H1 (cell line): ENCODE data around the gene ACER3. TPM values are rescaled to one million over a fixed set of nuclear protein-coding genes. Genes with fewer than 3 reads are reported as not detected.

Source experiments
- CTCF ChIA-PET: fragments of 300-600 bp; sonication (Branson Sonifier 250); formaldehyde crosslinking; loops from one replicate; lab custom pipeline; 2021; ENCODE audit not compliant: partially characterized antibody; lab: Charles Lee
- POLR2A ChIA-PET: fragments of 300-600 bp; sonication (Branson Sonifier 250); formaldehyde crosslinking; loops from one replicate; lab custom pipeline; 2021; ENCODE audit warnings: inconsistent platforms; ENCODE audit not compliant: partially characterized antibody; lab: Charles Lee
- DNase-seq, 2 experiments: peaks; one replicate each; pipeline versions ENCODE4 v3.0.0 to v3.0.0-alpha.2; 2010 to 2022; ENCODE audit warnings: low spot score in 2 of 2, low read depth in 1 of 2, mixed read lengths in 1 of 2
- FAIRE-seq: peaks from 2 replicates; lab custom pipeline; 2011; peaks lifted over from hg19 to GRCh38; lab: Jason Lieb, UNC
- H2AFZ ChIP-seq: 2 replicates; pipeline ENCODE4 v1.8.1; 2012; ENCODE audit warnings: low read length, inconsistent platforms
- H2AK5ac ChIP-seq: 2 replicates; pipeline ENCODE4 v1.6.1; 2013; ENCODE audit warnings: low read depth, low read length
- H2BK120ac ChIP-seq: replicated peaks from 2 replicates; pipeline ENCODE3; 2013; ENCODE audit warnings: low read depth, low read length, inconsistent platforms
- H2BK12ac ChIP-seq: 2 replicates; pipeline ENCODE4 v1.6.1; 2013; ENCODE audit warnings: low read depth, low read length
- H2BK15ac ChIP-seq: 2 replicates; pipeline ENCODE4 v1.6.1; 2013; ENCODE audit warnings: low read length
- H2BK20ac ChIP-seq: 2 replicates; pipeline ENCODE4 v1.6.1; 2013; ENCODE audit warnings: low read length
- H2BK5ac ChIP-seq: 2 replicates; pipeline ENCODE4 v1.6.1; 2013; ENCODE audit warnings: low read depth, low read length
- H3K14ac ChIP-seq: 2 replicates; pipeline ENCODE4 v1.6.1; 2013; ENCODE audit warnings: inconsistent platforms; ENCODE audit not compliant: insufficient read length
- H3K18ac ChIP-seq: 2 replicates; pipeline ENCODE4 v1.6.1; 2013; ENCODE audit warnings: low read length; ENCODE audit errors: extremely low read depth
- H3K23ac ChIP-seq: 2 replicates; pipeline ENCODE4 v1.6.1; 2013; ENCODE audit warnings: inconsistent platforms; ENCODE audit not compliant: insufficient read length
- H3K23me2 ChIP-seq: 2 replicates; pipeline ENCODE4 v1.6.1; 2013; ENCODE audit warnings: low read depth, low read length
- H3K27ac ChIP-seq: 2 replicates; pipeline ENCODE4 v1.6.1; 2011; ENCODE audit warnings: low read depth, low read length, inconsistent platforms
- H3K27me3 ChIP-seq, 4 experiments: replicated peaks in 1 of 4; 1 replicate in 1 of 4; 2 replicates in 3 of 4; pipeline versions ENCODE4 v1.6.1 to v1.8.1; 2011 to 2013; ENCODE audit warnings: low read length in 3 of 4, mild to moderate bottlenecking in 3 of 4, inconsistent platforms in 2 of 4, mixed read lengths in 2 of 4, moderate library complexity in 1 of 4; ENCODE audit not compliant: control insufficient read depth in 3 of 4, insufficient read depth in 3 of 4; ENCODE audit errors: extremely low read depth in 1 of 4
- H3K36me3 ChIP-seq, 4 experiments: 2 replicates each; pipeline versions ENCODE4 v1.6.1 to v1.8.1; 2011 to 2013; ENCODE audit warnings: mild to moderate bottlenecking in 4 of 4, low read length in 3 of 4, moderate library complexity in 2 of 4, control low read depth in 1 of 4, inconsistent platforms in 1 of 4; ENCODE audit not compliant: insufficient read depth in 4 of 4, control insufficient read depth in 2 of 4
- H3K4ac ChIP-seq: replicated peaks from 2 replicates; pipeline ENCODE3; 2013; ENCODE audit warnings: low read length, low read depth, mixed read lengths, inconsistent platforms; ENCODE audit not compliant: insufficient read length
- H3K4me1 ChIP-seq, 4 experiments: replicated peaks in 1 of 4; 1 replicate in 1 of 4; 2 replicates in 3 of 4; pipeline versions ENCODE4 v1.6.1 to v1.8.1; 2011 to 2013; ENCODE audit warnings: low read length in 3 of 4, inconsistent platforms in 2 of 4, mixed read lengths in 1 of 4; ENCODE audit not compliant: insufficient read depth in 4 of 4, control insufficient read depth in 3 of 4
- H3K4me2 ChIP-seq, 2 experiments: 2 replicates each; pipeline versions ENCODE4 v1.6.1 to v1.8.1; 2011 to 2013; ENCODE audit warnings: low read depth in 2 of 2, low read length in 2 of 2, control low read depth in 1 of 2, inconsistent platforms in 1 of 2, mild to moderate bottlenecking in 1 of 2; ENCODE audit not compliant: insufficient read depth in 1 of 2
- H3K4me3 ChIP-seq, 4 experiments: fragments of 200-600, 300-600 bp in 1 of 4; sonication (generic), shearing (Covaris generic), sonication (Bioruptor Twin) in 1 of 4; 2 replicates each; pipeline versions ENCODE4 v1.5.1 to v1.8.1; 2011 to 2016; ENCODE audit warnings: low read length in 4 of 4, low read depth in 3 of 4, control low read depth in 2 of 4, inconsistent platforms in 2 of 4, mild to moderate bottlenecking in 2 of 4, mixed read lengths in 1 of 4, moderate library complexity in 1 of 4; ENCODE audit not compliant: insufficient read depth in 2 of 4; ENCODE audit errors: extremely low read depth in 1 of 4
- H3K56ac ChIP-seq: replicated peaks from 2 replicates; pipeline ENCODE3; 2013; ENCODE audit warnings: low read depth, mild to moderate bottlenecking, mixed read lengths, low read length, inconsistent platforms; ENCODE audit not compliant: insufficient read length
- H3K79me1 ChIP-seq: 2 replicates; pipeline ENCODE4 v1.6.1; 2013; ENCODE audit warnings: low read depth, low read length, control low read depth
- H3K79me2 ChIP-seq, 2 experiments: 2 replicates each; pipeline versions ENCODE4 v1.6.1 to v1.8.1; 2012 to 2013; ENCODE audit warnings: low read length in 2 of 2, mild to moderate bottlenecking in 2 of 2, inconsistent platforms in 1 of 2; ENCODE audit not compliant: insufficient read depth in 2 of 2, control insufficient read depth in 1 of 2
- H3K9ac ChIP-seq, 4 experiments: replicated peaks in 1 of 4; 1 replicate in 1 of 4; 2 replicates in 3 of 4; pipeline versions ENCODE4 v1.6.1 to v1.8.1; 2011 to 2013; ENCODE audit warnings: low read depth in 3 of 4, low read length in 3 of 4, control low read depth in 2 of 4, mild to moderate bottlenecking in 2 of 4, moderate library complexity in 2 of 4, inconsistent platforms in 1 of 4; ENCODE audit errors: extremely low read depth in 1 of 4
- H3K9me3 ChIP-seq, 2 experiments: 2 replicates each; pipeline versions ENCODE4 v1.6.1 to v1.8.1; 2012 to 2013; ENCODE audit warnings: mild to moderate bottlenecking in 2 of 2, moderate library complexity in 2 of 2, control low read depth in 1 of 2, inconsistent platforms in 1 of 2, low read depth in 1 of 2, low read length in 1 of 2, mixed read lengths in 1 of 2; ENCODE audit not compliant: insufficient read depth in 2 of 2
- H4K20me1 ChIP-seq, 2 experiments: replicated peaks in 1 of 2; 2 replicates each; pipeline versions ENCODE3 to v1.8.1; 2011 to 2013; ENCODE audit warnings: inconsistent platforms in 2 of 2, low read length in 2 of 2, mild to moderate bottlenecking in 1 of 2; ENCODE audit not compliant: insufficient read depth in 2 of 2, control insufficient read depth in 1 of 2
- H4K5ac ChIP-seq: 2 replicates; pipeline ENCODE4 v1.6.1; 2013; ENCODE audit warnings: low read length, low read depth, mixed read lengths, inconsistent platforms; ENCODE audit not compliant: insufficient read length
- H4K8ac ChIP-seq: 2 replicates; pipeline ENCODE4 v1.8.0; 2013; ENCODE audit warnings: mild to moderate bottlenecking, moderate library complexity, low read length, inconsistent platforms; ENCODE audit not compliant: insufficient read depth; ENCODE audit errors: extremely low read depth
- H4K91ac ChIP-seq: replicated peaks from 2 replicates; pipeline ENCODE3; 2013; ENCODE audit warnings: low read length, mixed read lengths, inconsistent platforms; ENCODE audit not compliant: insufficient read length
- BACH1 ChIP-seq: IDR thresholded peaks from 2 replicates; pipeline ENCODE4 v1.6.1; 2012; ENCODE audit warnings: low read length, improper control_type of control experiment
- CREB1 ChIP-seq: IDR thresholded peaks from 2 replicates; pipeline ENCODE4 v1.6.1; 2012; ENCODE audit warnings: inconsistent platforms
- GTF2F1 ChIP-seq: IDR thresholded peaks from 2 replicates; pipeline ENCODE4 v1.6.1; 2012; ENCODE audit warnings: low read depth, low read length, improper control_type of control experiment, borderline replicate concordance
- HDAC6 ChIP-seq: IDR thresholded peaks from one replicate; pipeline ENCODE4 v1.7.1; 2012; ENCODE audit warnings: low read depth, mild to moderate bottlenecking, inconsistent platforms, low read length, moderate library complexity
- KDM4A ChIP-seq: IDR thresholded peaks from one replicate; pipeline ENCODE4 v1.7.1; 2012; ENCODE audit warnings: low read depth, mild to moderate bottlenecking, moderate library complexity, low read length, inconsistent platforms; ENCODE audit not compliant: severe bottlenecking
- KDM5A ChIP-seq: fragments of 200-600 bp; IDR thresholded peaks from 2 replicates; pipeline ENCODE4 v1.7.1; 2012; ENCODE audit warnings: mild to moderate bottlenecking, low read length, inconsistent platforms, mixed read lengths
- SP1 ChIP-seq: IDR thresholded peaks from 2 replicates; pipeline ENCODE4 v1.6.1; 2011; ENCODE audit warnings: low read depth, low read length
- TEAD4 ChIP-seq: IDR thresholded peaks from 2 replicates; pipeline ENCODE4 v1.6.1; 2012; ENCODE audit warnings: low read depth, low read length, inconsistent platforms, mixed read lengths
- ZNF274 ChIP-seq: IDR thresholded peaks from 2 replicates; pipeline ENCODE4 v1.7.0; 2012; ENCODE audit warnings: low read length, borderline replicate concordance; ENCODE audit errors: extremely low read depth
- WGBS, 2 experiments: shearing (Covaris generic) in 1 of 2; methylation state at CpG; one replicate each; pipeline versions ENCODE4 v1.1.6 to v1.1.7; 2013 to 2015; ENCODE audit warnings: low lambda C conversion rate in 2 of 2, mixed read lengths in 2 of 2, inconsistent platforms in 1 of 2, low coverage in 1 of 2, missing lambda C conversion rate in 1 of 2; ENCODE audit not compliant: insufficient replicate concordance in 2 of 2, insufficient coverage in 1 of 2, insufficient read length in 1 of 2; ENCODE audit errors: extremely low coverage in 1 of 2, missing lambda C conversion rate in 1 of 2; 5-methylcytosine and 5-hydroxymethylcytosine counted together
- polyA plus RNA-seq, 7 experiments: library from polyadenylated mRNA; depleted of rRNA in 3 of 7; stranded (reverse) in 5 of 7; unstranded in 2 of 7; fragments of >200 nt in 5 of 7; fragments of 200-250 nt in 2 of 7; gene quantifications; 1 replicate in 5 of 7; 2 replicates in 1 of 7; 4 replicates in 1 of 7; pipeline versions ENCODE4 v1.2.1 to v1.2.3, GENCODE V29; 2011 to 2013; ENCODE audit warnings: missing spikeins in 2 of 7, mixed read lengths in 2 of 7
- total RNA-seq: library from RNA; stranded (reverse); fragmentation: NEBNext Ultra II Directional; extraction: Animal tissue kit (Norgen Biotek cat#: 25700); gene quantifications from 2 replicates; pipeline ENCODE4 v1.2.1, GENCODE V29; 2021
- TF ChIP-seq, protein P1 (sequence below), 3 experiments: IDR thresholded peaks; 1 replicate in 2 of 3; 2 replicates in 1 of 3; pipeline versions ENCODE4 v1.5.1 to v1.6.1; 2011; ENCODE audit warnings: low read length in 3 of 3, mild to moderate bottlenecking in 3 of 3, inconsistent platforms in 2 of 3, low read depth in 1 of 3, moderate library complexity in 1 of 3; ENCODE audit not compliant: insufficient read depth in 1 of 3; ENCODE audit errors: control extremely low read depth in 1 of 3

ACER3 gene
- total and polyA plus RNA-seq, 2 of the 8 experiments (the other 6 are each of a cell fraction or from before 2014, with no cell fraction given): 5.7 to 16.2 TPM

GRCh38 chr11:76885390-76886097, 24.8 kb downstream of the ACER3 start:
- FAIRE-seq: no peak
- Histone ChIP-seq H4K5ac (no peak overlapping the region), H4K91ac (no peak overlapping the region), H3K4me2 (no peak overlapping the region), H3K27ac (no peak overlapping the region), H3K4me3 (no peak overlapping the region), H2AK5ac (no peak overlapping the region), H2AFZ (no peak overlapping the region), H3K14ac (no peak overlapping the region), H4K8ac (no peak overlapping the region), H3K79me2 (peaks cover 0 to 2% of the 10 kb centered on the region in 2 experiments; a peak in 1 of 4 replicates), H2BK20ac (no peak overlapping the region), H2BK120ac (no peak overlapping the region), H3K56ac (no peak overlapping the region), H3K27me3 (no peaks in the 10 kb centered on the region), H2BK15ac (no peak overlapping the region), H3K79me1 (no peaks in the 10 kb centered on the region; the same call in none of the 2 replicates), H2BK12ac (no peak overlapping the region), H3K23me2 (no peaks in the 10 kb centered on the region), H3K4ac (no peak overlapping the region), H3K4me1 (peaks cover 0 to 4% (median 1%) of the 10 kb centered on the region in 4 experiments; a peak in 2 of 7 replicates), H3K23ac (no peak overlapping the region), H2BK5ac (no peak overlapping the region), H3K9me3 (no peaks in the 10 kb centered on the region), H3K18ac (no peak overlapping the region), H4K20me1 (no peaks in the 10 kb centered on the region), H3K36me3 (no peaks in the 10 kb centered on the region), H3K9ac (no peak overlapping the region)
- ChIA-PET POLR2A (no interaction called here), CTCF (interaction anchor here (1.5 kb wide), 1 partner anchor 33 kb away, joined by 3 read pairs; no protein-coding TSS in a partner anchor)
- TF ChIP-seq CREB1: no peak
- TF ChIP-seq HDAC6: no peak
- TF ChIP-seq BACH1: no peak
- TF ChIP-seq KDM4A: no peak
- no peak for TF ChIP-seq TEAD4
- no peak for TF ChIP-seq GTF2F1
- TF ChIP-seq, protein P1, sequence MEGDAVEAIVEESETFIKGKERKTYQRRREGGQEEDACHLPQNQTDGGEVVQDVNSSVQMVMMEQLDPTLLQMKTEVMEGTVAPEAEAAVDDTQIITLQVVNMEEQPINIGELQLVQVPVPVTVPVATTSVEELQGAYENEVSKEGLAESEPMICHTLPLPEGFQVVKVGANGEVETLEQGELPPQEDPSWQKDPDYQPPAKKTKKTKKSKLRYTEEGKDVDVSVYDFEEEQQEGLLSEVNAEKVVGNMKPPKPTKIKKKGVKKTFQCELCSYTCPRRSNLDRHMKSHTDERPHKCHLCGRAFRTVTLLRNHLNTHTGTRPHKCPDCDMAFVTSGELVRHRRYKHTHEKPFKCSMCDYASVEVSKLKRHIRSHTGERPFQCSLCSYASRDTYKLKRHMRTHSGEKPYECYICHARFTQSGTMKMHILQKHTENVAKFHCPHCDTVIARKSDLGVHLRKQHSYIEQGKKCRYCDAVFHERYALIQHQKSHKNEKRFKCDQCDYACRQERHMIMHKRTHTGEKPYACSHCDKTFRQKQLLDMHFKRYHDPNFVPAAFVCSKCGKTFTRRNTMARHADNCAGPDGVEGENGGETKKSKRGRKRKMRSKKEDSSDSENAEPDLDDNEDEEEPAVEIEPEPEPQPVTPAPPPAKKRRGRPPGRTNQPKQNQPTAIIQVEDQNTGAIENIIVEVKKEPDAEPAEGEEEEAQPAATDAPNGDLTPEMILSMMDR (IDR thresholded peaks at IDR 0.05; ENCODE audit: control extremely low read depth in 1 of 3, insufficient read depth in 1 of 3, low read depth in 1 of 3, low read length in 3 of 3): no peak
- no peak for TF ChIP-seq ZNF274
- TF ChIP-seq KDM5A: no peak
- no peak for TF ChIP-seq SP1
- no peak for DNase-seq
- WGBS, 2 experiments: 89% methylated on average over 9 of the region's 9 CpGs; no CpG with 5 or more reads in 1 of the 2 experiments
